SK-N-SH (cell line): Measurements from ENCODE around the gene NAV2. TPM values are rescaled to one million over a fixed set of nuclear protein-coding genes. Genes with fewer than 3 reads are reported as not detected.

ENCODE experiments used
- CTCF ChIA-PET: fragments of 300-600, 350-600 bp; formaldehyde crosslinking; extraction: SDS; loops from one replicate; lab custom pipeline; 2021; lab: Yijun Ruan, JAX
- POLR2A ChIA-PET: fragments of 350-600 bp; sonication (Branson Sonifier 250); formaldehyde crosslinking; extraction: SDS; loops from one replicate; lab custom pipeline; 2020; ENCODE audit warnings: antibody characterized with exemption, inconsistent platforms; lab: Yijun Ruan, JAX
- DNase-seq: peaks from one replicate; pipeline ENCODE4 v3.0.0; 2012
- H2AFZ ChIP-seq: fragments of 200-600 bp; sonication (generic); 2 replicates; pipeline ENCODE4 v1.8.1; 2016; ENCODE audit warnings: antibody characterized with exemption, mild to moderate bottlenecking, low read depth
- H3F3A ChIP-seq: fragments of 200-600 bp; sonication (generic); replicated peaks from 2 replicates; pipeline ENCODE3; 2016; ENCODE audit warnings: antibody characterized with exemption, mild to moderate bottlenecking; ENCODE audit not compliant: insufficient read depth
- H3K27ac ChIP-seq, 2 experiments: fragments of 200-500 bp in 1 of 2; fragments of 200-600 bp in 1 of 2; sonication (Bioruptor generic) in 1 of 2; sonication (generic), shearing (Covaris generic) in 1 of 2; 2 replicates each; pipeline versions ENCODE4 v1.5.1 to v1.6.1; 2014 to 2016; ENCODE audit warnings: low read depth in 2 of 2, inconsistent platforms in 1 of 2, low read length in 1 of 2, mild to moderate bottlenecking in 1 of 2, mixed read lengths in 1 of 2
- H3K27me3 ChIP-seq: fragments of 200-600 bp; sonication (generic), shearing (Covaris generic); 2 replicates; pipeline ENCODE4 v1.6.1; 2016; ENCODE audit warnings: mixed run types; ENCODE audit not compliant: insufficient read depth
- H3K36me3 ChIP-seq, 2 experiments: fragments of 200-500 bp in 1 of 2; fragments of 200-600 bp in 1 of 2; sonication (Bioruptor generic) in 1 of 2; sonication (generic) in 1 of 2; replicated peaks in 1 of 2; 2 replicates each; pipeline versions ENCODE3 to v1.5.1; 2014 to 2016; ENCODE audit warnings: low read length in 1 of 2, mild to moderate bottlenecking in 1 of 2; ENCODE audit not compliant: insufficient read depth in 2 of 2, control insufficient read depth in 1 of 2
- H3K4me1 ChIP-seq, 2 experiments: fragments of 200-500 bp in 1 of 2; fragments of 200-600 bp in 1 of 2; sonication (Bioruptor generic) in 1 of 2; sonication (generic), shearing (Covaris generic) in 1 of 2; 2 replicates each; pipeline versions ENCODE4 v1.5.1 to v1.6.1; 2014 to 2016; ENCODE audit warnings: low read depth in 1 of 2, low read length in 1 of 2, mixed run types in 1 of 2; ENCODE audit not compliant: insufficient read depth in 2 of 2, control insufficient read depth in 1 of 2
- H3K4me2 ChIP-seq: fragments of 200-600 bp; sonication (generic), shearing (Covaris generic); 2 replicates; pipeline ENCODE4 v1.6.1; 2017; ENCODE audit warnings: mixed run types
- H3K4me3 ChIP-seq, 2 experiments: fragments of 200-500 bp in 1 of 2; fragments of 200-600 bp in 1 of 2; sonication (Bioruptor generic) in 1 of 2; sonication (generic), shearing (Covaris generic) in 1 of 2; 2 replicates each; pipeline versions ENCODE4 v1.5.1 to v1.8.1; 2014 to 2016; ENCODE audit warnings: low read depth in 2 of 2, inconsistent platforms in 1 of 2, low read length in 1 of 2, mild to moderate bottlenecking in 1 of 2, mixed read lengths in 1 of 2, moderate library complexity in 1 of 2
- H3K79me2 ChIP-seq: fragments of 200-600 bp; sonication (generic); 2 replicates; pipeline ENCODE4 v1.8.1; 2017; ENCODE audit warnings: mild to moderate bottlenecking; ENCODE audit not compliant: insufficient read depth
- H3K9ac ChIP-seq: fragments of 200-600 bp; sonication (generic); 2 replicates; pipeline ENCODE4 v1.6.1; 2017; ENCODE audit warnings: mixed run types
- H3K9me2 ChIP-seq: fragments of 200-600 bp; sonication (generic); 2 replicates; pipeline ENCODE4 v1.6.1; 2017; ENCODE audit warnings: mixed run types
- H3K9me3 ChIP-seq: fragments of 200-600 bp; sonication (generic); 2 replicates; pipeline ENCODE4 v1.6.1; 2017; ENCODE audit warnings: mixed run types, mild to moderate bottlenecking, moderate library complexity
- H4K20me1 ChIP-seq: fragments of 200-600 bp; sonication (generic); 2 replicates; pipeline ENCODE4 v1.6.1; 2017; ENCODE audit warnings: mild to moderate bottlenecking, mixed run types; ENCODE audit not compliant: insufficient read depth
- ELF1 ChIP-seq: IDR thresholded peaks from 2 replicates; pipeline ENCODE4 v1.4.0; 2012
- EP300 ChIP-seq, 2 experiments: IDR thresholded peaks; 2 replicates each; pipeline versions ENCODE4 v1.4.0 to v1.6.1; 2012; ENCODE audit warnings: borderline replicate concordance in 1 of 2, low read depth in 1 of 2, low read length in 1 of 2
- EZH2phosphoT487 ChIP-seq: fragments of 200-600 bp; sonication (generic); IDR thresholded peaks from 2 replicates; pipeline ENCODE4 v1.6.1; 2017; ENCODE audit warnings: low read depth, mixed run types, mild to moderate bottlenecking, antibody characterized with exemption, moderate library complexity, borderline replicate concordance
- FOXM1 ChIP-seq: IDR thresholded peaks from 2 replicates; pipeline ENCODE4 v1.4.0; 2012; ENCODE audit warnings: low read depth, mild to moderate bottlenecking
- GATA2 ChIP-seq: sonication (generic); formaldehyde crosslinking; IDR thresholded peaks from 2 replicates; pipeline ENCODE4 v1.5.0; 2020; ENCODE audit warnings: mild to moderate bottlenecking, missing genetic modification reagents
- NRF1 ChIP-seq: IDR thresholded peaks from 2 replicates; pipeline ENCODE4 v1.6.1; 2012; ENCODE audit warnings: low read depth, mild to moderate bottlenecking, low read length
- POLR2AphosphoS5 ChIP-seq: IDR thresholded peaks from 2 replicates; pipeline ENCODE4 v1.6.1; 2012; ENCODE audit warnings: low read depth, low read length
- RAD21 ChIP-seq: IDR thresholded peaks from 2 replicates; pipeline ENCODE4 v1.6.1; 2012; ENCODE audit warnings: mild to moderate bottlenecking, low read length
- RCOR1 ChIP-seq: fragments of 150-350 bp; IDR thresholded peaks from 2 replicates; pipeline ENCODE4 v1.6.1; 2017; ENCODE audit warnings: antibody characterized with exemption, low read length
- RFX5 ChIP-seq: IDR thresholded peaks from 2 replicates; pipeline ENCODE4 v1.6.1; 2012; ENCODE audit warnings: mild to moderate bottlenecking, improper control_type of control experiment, low read length
- TAF1 ChIP-seq: IDR thresholded peaks from 2 replicates; pipeline ENCODE4 v1.6.1; 2012; ENCODE audit warnings: low read depth, mild to moderate bottlenecking, low read length, moderate library complexity, borderline replicate concordance
- TCF12 ChIP-seq: IDR thresholded peaks from 2 replicates; pipeline ENCODE4 v1.4.0; 2012
- YY1 ChIP-seq: IDR thresholded peaks from 2 replicates; pipeline ENCODE4 v1.4.0; 2012; ENCODE audit warnings: low read depth, mild to moderate bottlenecking
- WGBS: methylation state at CpG from one replicate; pipeline ENCODE4 v1.1.6; 2017; ENCODE audit warnings: low lambda C conversion rate; 5-methylcytosine and 5-hydroxymethylcytosine counted together
- polyA plus RNA-seq, 3 experiments: library from polyadenylated mRNA; depleted of rRNA; stranded (reverse); fragments of >200 nt; gene quantifications; 2 replicates each; pipeline ENCODE4 v1.2.3, GENCODE V29; 2012
- TF ChIP-seq, protein P1 (sequence below): IDR thresholded peaks from 2 replicates; pipeline ENCODE4; 2012
- TF ChIP-seq, protein P2 (sequence below): IDR thresholded peaks from 2 replicates; pipeline ENCODE4 v1.4.0; 2012; ENCODE audit warnings: low read depth
- TF ChIP-seq, protein P3 (sequence below): fragments of 150-350 bp; IDR thresholded peaks from 2 replicates; pipeline ENCODE4 v1.6.1; 2017; ENCODE audit warnings: antibody characterized with exemption, low read length, low read depth, borderline replicate concordance
- TF ChIP-seq, protein P4 (sequence below): IDR thresholded peaks from 2 replicates; pipeline ENCODE4 v1.4.0; 2012; ENCODE audit warnings: low read depth, borderline replicate concordance
- TF ChIP-seq, protein P5 (sequence below): fragments of 200-600 bp; sonication (generic); IDR thresholded peaks from 2 replicates; pipeline ENCODE4 v1.6.1; 2017; ENCODE audit warnings: antibody characterized with exemption, mild to moderate bottlenecking, moderate library complexity
- TF ChIP-seq, protein P6 (sequence below): IDR thresholded peaks from 2 replicates; pipeline ENCODE4 v1.4.0; 2012; ENCODE audit warnings: low read depth, borderline replicate concordance

NAV2 gene
- polyA plus RNA-seq, 1 of the 3 experiments (the other 2 are of a cell fraction): 26.2 TPM

DNA sequence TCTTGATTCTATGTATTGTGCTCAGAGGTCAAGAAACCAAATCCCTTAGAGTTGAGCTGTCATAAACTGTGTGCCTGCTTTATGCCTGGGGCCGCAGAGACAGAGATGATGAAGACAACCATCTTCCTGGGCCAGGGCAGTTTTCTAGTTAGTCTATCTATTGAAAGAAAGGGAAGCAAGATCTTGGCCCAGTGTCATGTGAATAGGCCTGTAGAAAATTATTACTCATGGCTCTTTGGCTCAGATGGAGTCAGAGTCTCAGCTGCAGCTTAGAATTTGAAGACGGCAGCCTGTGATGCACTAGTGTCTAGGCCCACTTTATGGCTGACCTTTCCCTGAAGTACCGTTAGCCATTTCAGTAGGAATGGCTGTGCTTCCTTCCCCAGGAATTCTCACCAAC, 335.6 kb downstream of the NAV2 start:
- no peak overlapping the region for H3K9ac ChIP-seq

DNA sequence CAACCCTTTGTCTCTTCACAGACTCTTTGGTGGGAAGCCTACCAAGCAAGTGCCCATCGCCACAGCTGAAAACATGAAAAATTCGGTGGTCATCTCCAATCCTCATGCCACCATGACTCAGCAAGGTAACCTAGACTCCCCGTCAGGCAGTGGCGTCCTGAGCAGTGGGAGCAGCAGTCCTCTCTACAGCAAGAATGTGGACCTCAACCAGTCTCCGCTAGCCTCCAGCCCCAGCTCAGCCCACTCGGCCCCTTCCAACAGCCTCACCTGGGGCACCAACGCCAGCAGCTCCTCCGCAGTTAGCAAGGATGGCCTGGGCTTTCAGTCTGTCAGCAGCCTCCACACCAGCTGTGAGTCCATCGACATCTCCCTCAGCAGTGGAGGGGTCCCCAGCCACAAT, 336.1 kb downstream of the NAV2 start:
- Histone ChIP-seq H3K9me3 (no peaks in the 10 kb centered on the region), H4K20me1 (no peaks in the 10 kb centered on the region), H3K4me2 (no peak overlapping the region), H3F3A (peaks cover 10% of the 10 kb centered on the region), H3K27me3 (no peaks in the 10 kb centered on the region), H3K36me3 (peaks cover 81 to 84% of the 10 kb centered on the region in 2 experiments), H2AFZ (no peak overlapping the region), H3K4me3 (no peak overlapping the region), H3K9me2 (no peaks in the 10 kb centered on the region), H3K9ac (no peak overlapping the region), H3K4me1 (peaks cover 12 to 34% of the 10 kb centered on the region in 2 experiments; a peak in 3 of 4 replicates), H3K27ac (peak overlapping the region; percentile 21 to 51), H3K79me2 (peaks cover 54% of the 10 kb centered on the region)
- POLR2A ChIA-PET: no interaction called here
- DNase-seq: no peak
- WGBS: 97% methylated on average over 7 of the region's 9 CpGs
- CTCF ChIA-PET: interaction anchor here (0.5 to 1.5 kb wide), 4 partner anchors 9 to 600 kb away, joined by 3 to 5 read pairs (median 4); no protein-coding TSS in a partner anchor
- TF ChIP-seq, protein P1, sequence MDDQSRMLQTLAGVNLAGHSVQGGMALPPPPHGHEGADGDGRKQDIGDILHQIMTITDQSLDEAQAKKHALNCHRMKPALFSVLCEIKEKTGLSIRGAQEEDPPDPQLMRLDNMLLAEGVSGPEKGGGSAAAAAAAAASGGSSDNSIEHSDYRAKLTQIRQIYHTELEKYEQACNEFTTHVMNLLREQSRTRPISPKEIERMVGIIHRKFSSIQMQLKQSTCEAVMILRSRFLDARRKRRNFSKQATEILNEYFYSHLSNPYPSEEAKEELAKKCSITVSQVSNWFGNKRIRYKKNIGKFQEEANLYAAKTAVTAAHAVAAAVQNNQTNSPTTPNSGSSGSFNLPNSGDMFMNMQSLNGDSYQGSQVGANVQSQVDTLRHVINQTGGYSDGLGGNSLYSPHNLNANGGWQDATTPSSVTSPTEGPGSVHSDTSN: no peak
- TF ChIP-seq EZH2phosphoT487: no peak
- no peak for TF ChIP-seq FOXM1
- TF ChIP-seq, protein P2, sequence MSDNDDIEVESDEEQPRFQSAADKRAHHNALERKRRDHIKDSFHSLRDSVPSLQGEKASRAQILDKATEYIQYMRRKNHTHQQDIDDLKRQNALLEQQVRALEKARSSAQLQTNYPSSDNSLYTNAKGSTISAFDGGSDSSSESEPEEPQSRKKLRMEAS: no peak
- no peak for TF ChIP-seq RFX5
- no peak for TF ChIP-seq NRF1
- TF ChIP-seq, protein P3, sequence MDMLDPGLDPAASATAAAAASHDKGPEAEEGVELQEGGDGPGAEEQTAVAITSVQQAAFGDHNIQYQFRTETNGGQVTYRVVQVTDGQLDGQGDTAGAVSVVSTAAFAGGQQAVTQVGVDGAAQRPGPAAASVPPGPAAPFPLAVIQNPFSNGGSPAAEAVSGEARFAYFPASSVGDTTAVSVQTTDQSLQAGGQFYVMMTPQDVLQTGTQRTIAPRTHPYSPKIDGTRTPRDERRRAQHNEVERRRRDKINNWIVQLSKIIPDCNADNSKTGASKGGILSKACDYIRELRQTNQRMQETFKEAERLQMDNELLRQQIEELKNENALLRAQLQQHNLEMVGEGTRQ: no peak
- TF ChIP-seq TAF1: no peak
- TF ChIP-seq, protein P4, sequence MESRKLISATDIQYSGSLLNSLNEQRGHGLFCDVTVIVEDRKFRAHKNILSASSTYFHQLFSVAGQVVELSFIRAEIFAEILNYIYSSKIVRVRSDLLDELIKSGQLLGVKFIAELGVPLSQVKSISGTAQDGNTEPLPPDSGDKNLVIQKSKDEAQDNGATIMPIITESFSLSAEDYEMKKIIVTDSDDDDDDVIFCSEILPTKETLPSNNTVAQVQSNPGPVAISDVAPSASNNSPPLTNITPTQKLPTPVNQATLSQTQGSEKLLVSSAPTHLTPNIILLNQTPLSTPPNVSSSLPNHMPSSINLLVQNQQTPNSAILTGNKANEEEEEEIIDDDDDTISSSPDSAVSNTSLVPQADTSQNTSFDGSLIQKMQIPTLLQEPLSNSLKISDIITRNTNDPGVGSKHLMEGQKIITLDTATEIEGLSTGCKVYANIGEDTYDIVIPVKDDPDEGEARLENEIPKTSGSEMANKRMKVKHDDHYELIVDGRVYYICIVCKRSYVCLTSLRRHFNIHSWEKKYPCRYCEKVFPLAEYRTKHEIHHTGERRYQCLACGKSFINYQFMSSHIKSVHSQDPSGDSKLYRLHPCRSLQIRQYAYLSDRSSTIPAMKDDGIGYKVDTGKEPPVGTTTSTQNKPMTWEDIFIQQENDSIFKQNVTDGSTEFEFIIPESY: no peak
- TF ChIP-seq GATA2 (CRISPR knock-in tag): no peak
- no peak for TF ChIP-seq TCF12
- no peak for TF ChIP-seq POLR2AphosphoS5

More for the DNA sequence above, 335.6 kb downstream of the NAV2 start:
- ChIA-PET POLR2A (no interaction called here), CTCF (interaction anchor here (1.3 to 1.5 kb wide), 2 partner anchors 62 to 491 kb away, joined by 3 to 4 read pairs; no protein-coding TSS in a partner anchor)
- H3K79me2 ChIP-seq: peaks cover 56% of the 10 kb centered on the region
- H2AFZ ChIP-seq: no peak overlapping the region
- H4K20me1 ChIP-seq: no peaks in the 10 kb centered on the region
- DNase-seq: no peak
- no peaks in the 10 kb centered on the region for H3K9me2 ChIP-seq
- H3K27me3 ChIP-seq: no peaks in the 10 kb centered on the region
- H3K4me3 ChIP-seq: no peak overlapping the region
- H3K4me1 ChIP-seq: peaks cover 12 to 34% of the 10 kb centered on the region in 2 experiments; a peak in 3 of 4 replicates
- peaks cover 77 to 81% of the 10 kb centered on the region in 2 experiments for H3K36me3 ChIP-seq
- TF ChIP-seq GATA2 (CRISPR knock-in tag) (no peak), EP300 (IDR thresholded peaks at IDR 0.05; ENCODE audit: borderline replicate concordance in 1 of 2, low read depth in 1 of 2, low read length in 1 of 2) (no peak), EZH2phosphoT487 (no peak), POLR2AphosphoS5 (no peak), RCOR1 (no peak), ELF1 (no peak), YY1 (no peak), RAD21 (no peak)
- TF ChIP-seq, protein P5, sequence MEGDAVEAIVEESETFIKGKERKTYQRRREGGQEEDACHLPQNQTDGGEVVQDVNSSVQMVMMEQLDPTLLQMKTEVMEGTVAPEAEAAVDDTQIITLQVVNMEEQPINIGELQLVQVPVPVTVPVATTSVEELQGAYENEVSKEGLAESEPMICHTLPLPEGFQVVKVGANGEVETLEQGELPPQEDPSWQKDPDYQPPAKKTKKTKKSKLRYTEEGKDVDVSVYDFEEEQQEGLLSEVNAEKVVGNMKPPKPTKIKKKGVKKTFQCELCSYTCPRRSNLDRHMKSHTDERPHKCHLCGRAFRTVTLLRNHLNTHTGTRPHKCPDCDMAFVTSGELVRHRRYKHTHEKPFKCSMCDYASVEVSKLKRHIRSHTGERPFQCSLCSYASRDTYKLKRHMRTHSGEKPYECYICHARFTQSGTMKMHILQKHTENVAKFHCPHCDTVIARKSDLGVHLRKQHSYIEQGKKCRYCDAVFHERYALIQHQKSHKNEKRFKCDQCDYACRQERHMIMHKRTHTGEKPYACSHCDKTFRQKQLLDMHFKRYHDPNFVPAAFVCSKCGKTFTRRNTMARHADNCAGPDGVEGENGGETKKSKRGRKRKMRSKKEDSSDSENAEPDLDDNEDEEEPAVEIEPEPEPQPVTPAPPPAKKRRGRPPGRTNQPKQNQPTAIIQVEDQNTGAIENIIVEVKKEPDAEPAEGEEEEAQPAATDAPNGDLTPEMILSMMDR: no peak
- TF ChIP-seq, protein P6, sequence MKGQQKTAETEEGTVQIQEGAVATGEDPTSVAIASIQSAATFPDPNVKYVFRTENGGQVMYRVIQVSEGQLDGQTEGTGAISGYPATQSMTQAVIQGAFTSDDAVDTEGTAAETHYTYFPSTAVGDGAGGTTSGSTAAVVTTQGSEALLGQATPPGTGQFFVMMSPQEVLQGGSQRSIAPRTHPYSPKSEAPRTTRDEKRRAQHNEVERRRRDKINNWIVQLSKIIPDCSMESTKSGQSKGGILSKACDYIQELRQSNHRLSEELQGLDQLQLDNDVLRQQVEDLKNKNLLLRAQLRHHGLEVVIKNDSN: no peak
- H3F3A ChIP-seq: peaks cover 6% of the 10 kb centered on the region
- H3K4me2 ChIP-seq: no peak overlapping the region
- WGBS: 79% methylated on average over 3 of the region's 3 CpGs
- H3K27ac ChIP-seq: peak overlapping the region; percentile 21 to 51; a peak in 3 of 4 replicates
- no peaks in the 10 kb centered on the region for H3K9me3 ChIP-seq
